ENCODE measurements around the gene STARD10. TPM values are rescaled to one million over a fixed set of nuclear protein-coding genes. Genes with fewer than 3 reads are reported as not detected.

Gene STARD10
- total RNA-seq, 2 experiments from 2014 or later = 10.4 to 12.9 TPM

DNA sequence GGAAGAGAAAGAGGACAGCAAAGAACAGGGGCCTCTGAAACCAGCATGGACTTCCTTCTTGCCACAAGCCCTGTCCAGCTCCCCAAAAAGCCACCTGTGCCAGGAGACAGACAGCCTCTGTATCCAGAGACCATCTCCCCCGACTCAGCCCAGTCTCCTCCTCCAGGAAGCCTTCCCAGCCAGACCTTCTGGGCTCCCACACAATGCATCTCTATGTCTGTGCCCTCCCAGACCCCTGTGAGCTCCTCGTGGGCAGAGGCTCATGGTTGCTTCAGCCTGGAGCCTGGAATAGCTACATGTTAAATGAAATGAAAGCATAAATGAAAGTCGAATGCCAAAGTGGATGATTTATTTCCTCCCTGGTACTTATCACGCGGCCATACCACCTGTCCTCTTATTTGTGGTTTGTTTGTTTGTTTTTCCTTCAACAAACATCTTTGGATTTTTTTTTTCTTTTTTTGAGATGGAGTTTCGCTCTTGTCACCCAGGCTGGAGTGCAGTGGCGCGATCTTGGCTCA, 34.3 kb downstream of the STARD10 start:
- H3K79me2 ChIP-seq (ENCODE audit: insufficient read depth, low read depth, low read length) = no peaks in the 10 kb centered on the region
- intact Hi-C loops (cut with micrococcal nuclease; ENCODE audit: unreplicated experiment) = no loop called here
- no TSS peak for BruUV-seq (replicated peaks)
- H2AFZ ChIP-seq (ENCODE audit: low read length) = no peak overlapping the region
- H3K9me3 ChIP-seq (ENCODE audit: low read length) = no peaks in the 10 kb centered on the region
- H3K4me1 ChIP-seq (ENCODE audit: insufficient read depth, low read length, poor library complexity, severe bottlenecking) = peaks cover 5% of the 10 kb centered on the region
- no peak overlapping the region for H3K4me3 ChIP-seq (ENCODE audit: low read depth, low read length, poor library complexity, severe bottlenecking)
- H3K36me3 ChIP-seq (ENCODE audit: insufficient read depth, low read length) = no peaks in the 10 kb centered on the region
- ChIA-PET POLR2A (no interaction called here), CTCF (ENCODE audit: unreplicated experiment) (no interaction called here)
- TF ChIP-seq CTCF (conservative IDR thresholded peaks at IDR 0.05; ENCODE audit: low read length) (no peak), EZH2phosphoT487 (IDR thresholded peaks at IDR 0.05; ENCODE audit: borderline replicate concordance, low read depth, low read length) (no peak)
- H3K4me2 ChIP-seq (ENCODE audit: low read length) = no peak overlapping the region
- no peaks in the 10 kb centered on the region for H4K20me1 ChIP-seq (ENCODE audit: insufficient read depth, low read length)
- no peak overlapping the region for H3K27ac ChIP-seq (ENCODE audit: low read depth, low read length, poor library complexity, severe bottlenecking)
- H3K9me2 ChIP-seq (ENCODE audit: insufficient read depth, low read length) = no peaks in the 10 kb centered on the region
- DNase-seq (ENCODE audit: low spot score) = no peak

DNA sequence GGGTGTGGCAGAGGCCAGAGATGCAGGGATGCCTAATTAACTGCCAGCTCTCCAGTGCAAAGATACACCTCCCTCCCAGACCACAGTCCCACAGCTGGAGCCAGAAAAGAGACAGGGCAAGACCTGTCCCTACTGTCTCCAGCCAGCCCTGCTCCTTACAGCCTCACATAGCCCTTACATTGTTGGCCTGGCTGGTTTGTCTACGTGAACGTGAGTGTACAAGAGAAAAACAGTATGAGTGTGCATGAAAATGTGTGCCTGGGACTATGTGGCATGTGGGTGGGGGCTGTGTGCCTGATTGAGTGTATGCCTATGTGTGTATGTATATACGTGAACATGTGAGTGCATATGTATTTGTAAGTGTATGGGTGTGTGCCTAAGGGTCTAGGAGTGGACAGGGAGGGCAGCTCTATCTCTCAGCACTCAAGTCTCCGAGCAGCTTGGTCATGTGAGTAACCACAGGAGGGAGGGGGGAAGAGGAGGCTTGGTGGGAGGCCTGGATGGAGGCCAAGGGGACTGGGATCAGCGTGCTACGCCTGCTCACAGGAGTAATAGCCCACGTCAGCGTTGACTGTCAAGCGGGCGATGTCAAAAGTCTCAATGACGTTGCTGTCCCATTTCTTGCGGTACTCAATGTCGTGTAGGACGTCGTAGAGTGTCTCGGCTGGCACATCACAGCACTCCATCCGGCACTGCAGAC, 35.0 kb downstream of the STARD10 start:
- CTCF ChIA-PET (ENCODE audit: unreplicated experiment) = no interaction called here
- no peaks in the 10 kb centered on the region for H3K9me2 ChIP-seq (ENCODE audit: insufficient read depth, low read length)

More for the DNA sequence above, 35.0 kb downstream of the STARD10 start:
- Histone ChIP-seq H3K9me3 (ENCODE audit: low read length) (no peaks in the 10 kb centered on the region), H2AFZ (ENCODE audit: low read length) (no peak overlapping the region), H3K4me3 (ENCODE audit: low read depth, low read length, poor library complexity, severe bottlenecking) (no peak overlapping the region), H3K27ac (ENCODE audit: low read depth, low read length, poor library complexity, severe bottlenecking) (no peak overlapping the region), H3K36me3 (ENCODE audit: insufficient read depth, low read length) (no peaks in the 10 kb centered on the region), H3K4me2 (ENCODE audit: low read length) (no peak overlapping the region), H4K20me1 (ENCODE audit: insufficient read depth, low read length) (no peaks in the 10 kb centered on the region), H3K79me2 (ENCODE audit: insufficient read depth, low read depth, low read length) (no peaks in the 10 kb centered on the region), H3K4me1 (ENCODE audit: insufficient read depth, low read length, poor library complexity, severe bottlenecking) (peaks cover 4% of the 10 kb centered on the region)
- BruUV-seq (replicated peaks) = no TSS peak
- POLR2A ChIA-PET = no interaction called here
- no peak for TF ChIP-seq EZH2phosphoT487 (IDR thresholded peaks at IDR 0.05; ENCODE audit: borderline replicate concordance, low read depth, low read length)
- no peak for TF ChIP-seq CTCF (conservative IDR thresholded peaks at IDR 0.05; ENCODE audit: low read length)
- intact Hi-C loops (cut with micrococcal nuclease; ENCODE audit: unreplicated experiment) = no loop called here
- DNase-seq (ENCODE audit: low spot score) = no peak

Data from OCI-LY7 (cell line).